ENCODE data around the gene FAM117A. TPM values are rescaled to one million over a fixed set of nuclear protein-coding genes. Genes with fewer than 3 reads are reported as not detected.
A peak's percentile ranks its signal among the peaks of the same experiment; 100 is the strongest.

Gene FAM117A
- total RNA-seq, 1 experiment from 2014 or later: 10.1 TPM

- no TSS peak for BruUV-seq (replicated peaks)
- no peak for DNase-seq (ENCODE audit: low spot score)
- H3K27ac ChIP-seq (ENCODE audit: low read depth, low read length, poor library complexity, severe bottlenecking): no peak overlapping the region
- H3K9me3 ChIP-seq (ENCODE audit: low read depth, low read length, poor library complexity, severe bottlenecking): no peaks in the 10 kb centered on the region
- H3K4me1 ChIP-seq (ENCODE audit: insufficient read depth, low read length, poor library complexity, severe bottlenecking): peaks cover 9% of the 10 kb centered on the region
- H3K36me3 ChIP-seq (ENCODE audit: insufficient read depth, low read length, poor library complexity, severe bottlenecking): no peaks in the 10 kb centered on the region
- POLR2A ChIA-PET (ENCODE audit: low non-redundant PET): no interaction called here
- H3K4me3 ChIP-seq (ENCODE audit: low read depth, low read length, poor library complexity, severe bottlenecking): no peak overlapping the region
- CTCF ChIA-PET: no interaction called here
- no peaks in the 10 kb centered on the region for H3K27me3 ChIP-seq (replicated peaks; ENCODE audit: insufficient read depth, low read depth, low read length, poor library complexity)
- intact Hi-C loops (cut with micrococcal nuclease; ENCODE audit: unreplicated experiment): no loop called here
- TF ChIP-seq CTCF (conservative IDR thresholded peaks at IDR 0.05; ENCODE audit: low read depth, low read length) (no peak), EZH2 (IDR thresholded peaks at IDR 0.05; ENCODE audit: borderline replicate concordance, low read depth, low read length, poor library complexity, severe bottlenecking) (no peak)
Observed at GRCh38 chr17:49784636-49785035, 20.7 kb upstream of the FAM117A start.

- POLR2A ChIA-PET (ENCODE audit: low non-redundant PET): interaction anchor here (0.6 kb wide), 1 partner anchor 277 kb away, joined by 3 read pairs; no protein-coding TSS in a partner anchor
- Histone ChIP-seq H3K4me1 (ENCODE audit: insufficient read depth, low read length, poor library complexity, severe bottlenecking) (peaks cover 4% of the 10 kb centered on the region), H3K27me3 (replicated peaks; ENCODE audit: insufficient read depth, low read depth, low read length, poor library complexity) (no peaks in the 10 kb centered on the region), H3K36me3 (ENCODE audit: insufficient read depth, low read length, poor library complexity, severe bottlenecking) (no peaks in the 10 kb centered on the region), H3K4me3 (ENCODE audit: low read depth, low read length, poor library complexity, severe bottlenecking) (no peak overlapping the region), H3K9me3 (ENCODE audit: low read depth, low read length, poor library complexity, severe bottlenecking) (no peaks in the 10 kb centered on the region), H3K27ac (ENCODE audit: low read depth, low read length, poor library complexity, severe bottlenecking) (no peak overlapping the region)
- DNase-seq (ENCODE audit: low spot score): no peak
- intact Hi-C loops (cut with micrococcal nuclease; ENCODE audit: unreplicated experiment): no loop called here
- CTCF ChIA-PET: no interaction called here
- BruUV-seq (replicated peaks): no TSS peak
- TF ChIP-seq EZH2 (IDR thresholded peaks at IDR 0.05; ENCODE audit: borderline replicate concordance, low read depth, low read length, poor library complexity, severe bottlenecking) (no peak), CTCF (conservative IDR thresholded peaks at IDR 0.05; ENCODE audit: low read depth, low read length) (no peak)
Observed at GRCh38 chr17:49783791-49784190, 19.9 kb upstream of the FAM117A start.

GRCh38 chr17:49783071-49783715, 19.3 kb upstream of the FAM117A start:
- Histone ChIP-seq H3K27me3 (replicated peaks; ENCODE audit: insufficient read depth, low read depth, low read length, poor library complexity) (no peaks in the 10 kb centered on the region), H3K4me1 (ENCODE audit: insufficient read depth, low read length, poor library complexity, severe bottlenecking) (peaks cover 4% of the 10 kb centered on the region), H3K4me3 (ENCODE audit: low read depth, low read length, poor library complexity, severe bottlenecking) (no peak overlapping the region), H3K27ac (ENCODE audit: low read depth, low read length, poor library complexity, severe bottlenecking) (no peak overlapping the region), H3K9me3 (ENCODE audit: low read depth, low read length, poor library complexity, severe bottlenecking) (no peaks in the 10 kb centered on the region), H3K36me3 (ENCODE audit: insufficient read depth, low read length, poor library complexity, severe bottlenecking) (no peaks in the 10 kb centered on the region)
- POLR2A ChIA-PET (ENCODE audit: low non-redundant PET): interaction anchor here (0.6 kb wide), 1 partner anchor 276 kb away, joined by 3 read pairs; no protein-coding TSS in a partner anchor
- intact Hi-C loops (cut with micrococcal nuclease; ENCODE audit: unreplicated experiment): no loop called here
- no peak for TF ChIP-seq EZH2 (IDR thresholded peaks at IDR 0.05; ENCODE audit: borderline replicate concordance, low read depth, low read length, poor library complexity, severe bottlenecking)
- no peak for TF ChIP-seq CTCF (conservative IDR thresholded peaks at IDR 0.05; ENCODE audit: low read depth, low read length)
- peak; percentile 6 for DNase-seq (ENCODE audit: low spot score)
- no TSS peak for BruUV-seq (replicated peaks)
- CTCF ChIA-PET: no interaction called here
